NCI-H226 (cell line): ENCODE results near the gene RAB35.

Experiments
- DNase-seq: peaks from one replicate; pipeline ENCODE4 v3.0.0-alpha.2; 2015

Gene RAB35

DNA sequence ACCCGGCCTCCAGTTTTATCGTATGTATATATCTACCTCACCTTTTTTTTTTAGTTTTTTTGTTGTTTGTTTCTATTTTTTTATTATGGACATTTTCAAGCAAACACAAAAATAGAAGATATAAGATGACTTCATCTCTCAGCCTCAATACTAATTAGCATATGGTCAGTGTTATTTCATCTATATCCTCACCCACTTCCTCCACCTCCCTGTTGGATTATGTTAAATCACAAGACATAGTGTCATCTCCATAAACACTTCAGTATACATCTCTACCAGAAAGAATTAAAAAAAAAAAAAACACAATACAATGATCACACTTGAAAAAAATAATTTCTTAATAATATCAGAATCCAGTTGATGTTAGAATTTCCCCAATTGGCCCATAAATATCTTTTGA, 34.9 kb downstream of the RAB35 start:
- DNase-seq, result no peak

DNA sequence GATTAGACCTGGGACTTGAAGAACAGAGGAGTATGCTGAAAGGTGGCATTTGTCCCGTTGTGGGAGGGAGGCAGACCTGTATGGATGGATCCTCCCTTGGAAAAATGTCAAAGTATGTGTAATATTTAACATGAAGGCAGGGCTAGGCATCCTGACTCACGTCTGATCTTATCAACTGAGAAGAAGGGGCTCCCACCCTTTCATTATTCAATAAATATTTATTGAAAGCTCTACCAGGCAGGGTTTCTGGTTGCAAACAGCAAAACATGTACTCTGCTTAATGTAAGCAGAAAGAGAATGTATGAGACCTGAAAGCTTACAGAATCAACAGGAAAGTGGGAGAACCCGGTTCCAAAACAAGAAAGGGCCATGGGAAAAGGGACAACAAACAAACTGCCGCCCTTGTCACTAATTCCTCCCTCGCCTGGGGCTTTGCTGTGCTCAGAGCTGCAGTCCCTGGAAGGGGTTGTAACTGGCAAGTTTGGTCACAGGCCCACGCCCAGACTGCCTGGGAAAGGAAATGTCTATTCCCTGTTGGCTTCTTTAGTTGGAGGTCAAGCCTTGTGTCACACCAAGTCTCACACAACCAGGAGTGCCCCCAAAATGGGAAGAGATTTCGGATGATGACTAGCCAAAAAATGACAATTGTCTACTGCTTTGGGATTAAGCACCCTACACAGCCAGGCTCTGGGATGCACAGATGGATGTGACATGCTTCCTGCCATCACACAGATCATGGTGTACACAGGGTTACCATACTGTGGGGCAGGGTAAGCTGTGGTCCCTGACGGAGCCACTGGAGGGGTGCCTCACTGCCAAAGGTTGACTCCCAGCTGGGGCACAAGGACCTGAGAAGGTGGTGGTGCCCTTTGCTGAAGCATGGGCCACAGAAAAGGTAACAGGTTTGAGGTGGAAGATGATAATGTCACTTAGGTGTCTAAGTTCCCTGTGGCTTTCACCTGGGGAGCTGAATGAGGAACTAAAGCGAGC, 36.8 kb downstream of the RAB35 start:
- DNase-seq, result peak; percentile 45

DNA sequence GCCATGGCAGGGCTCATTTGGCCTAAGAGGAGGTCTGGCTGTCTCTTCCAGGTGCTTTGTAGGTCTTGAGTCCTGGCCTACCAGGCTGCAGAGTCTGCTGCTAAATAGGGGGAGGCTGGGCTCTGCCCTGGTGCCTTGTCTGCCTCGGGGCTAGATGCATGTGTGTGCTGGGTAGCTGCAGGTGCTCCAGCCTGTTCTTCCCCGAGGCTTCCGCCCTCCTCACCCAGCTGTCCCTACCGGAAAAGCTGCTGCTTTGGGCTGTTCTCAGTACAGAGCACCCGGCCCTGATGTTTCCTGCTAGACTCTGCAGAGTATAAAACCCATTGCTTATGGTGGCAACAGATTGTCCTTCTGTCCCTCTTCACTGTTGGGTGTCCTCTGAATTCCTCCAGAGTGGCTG, 37.7 kb downstream of the RAB35 start:
- DNase-seq, result no peak

DNA sequence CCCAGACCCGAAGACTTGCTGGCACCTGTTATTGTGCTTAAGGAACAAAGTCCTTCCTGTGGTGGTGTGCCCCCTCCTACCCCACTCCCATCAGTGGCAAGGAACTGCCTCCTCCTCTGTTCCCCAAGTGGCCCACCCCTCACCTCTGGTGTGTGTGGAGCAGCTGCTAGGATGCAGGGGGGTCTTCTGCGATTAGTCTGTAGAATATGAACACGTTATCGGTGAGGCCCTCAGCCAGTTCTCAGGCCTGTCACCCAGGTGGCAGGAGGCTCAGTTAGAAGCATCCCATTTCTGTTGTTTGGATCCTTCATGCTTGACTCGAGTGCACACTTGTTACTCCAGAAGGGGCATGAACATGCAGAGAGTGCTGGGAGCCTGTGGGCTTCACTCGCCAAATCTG, 39.3 kb downstream of the RAB35 start:
- no peak for DNase-seq

DNA sequence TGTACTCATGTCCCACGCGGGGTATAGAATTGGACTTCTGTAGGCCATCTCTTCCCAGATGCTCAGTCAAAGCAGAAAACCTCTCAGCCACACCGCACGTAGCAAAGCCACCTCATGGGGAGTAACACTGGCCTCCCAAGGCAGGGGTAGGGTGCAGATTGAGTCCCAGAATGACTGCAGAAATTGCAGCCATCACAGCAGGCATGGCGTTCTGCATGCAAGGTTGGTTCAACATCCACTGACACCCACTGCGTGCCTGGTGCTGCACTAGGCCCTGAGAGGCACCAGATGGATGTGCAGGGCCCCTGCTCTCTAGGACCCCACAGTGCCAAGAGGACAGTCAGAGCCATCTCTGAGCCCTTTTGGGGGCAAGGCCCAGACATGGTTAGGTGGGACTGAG, 39.9 kb downstream of the RAB35 start:
- no peak for DNase-seq

DNA sequence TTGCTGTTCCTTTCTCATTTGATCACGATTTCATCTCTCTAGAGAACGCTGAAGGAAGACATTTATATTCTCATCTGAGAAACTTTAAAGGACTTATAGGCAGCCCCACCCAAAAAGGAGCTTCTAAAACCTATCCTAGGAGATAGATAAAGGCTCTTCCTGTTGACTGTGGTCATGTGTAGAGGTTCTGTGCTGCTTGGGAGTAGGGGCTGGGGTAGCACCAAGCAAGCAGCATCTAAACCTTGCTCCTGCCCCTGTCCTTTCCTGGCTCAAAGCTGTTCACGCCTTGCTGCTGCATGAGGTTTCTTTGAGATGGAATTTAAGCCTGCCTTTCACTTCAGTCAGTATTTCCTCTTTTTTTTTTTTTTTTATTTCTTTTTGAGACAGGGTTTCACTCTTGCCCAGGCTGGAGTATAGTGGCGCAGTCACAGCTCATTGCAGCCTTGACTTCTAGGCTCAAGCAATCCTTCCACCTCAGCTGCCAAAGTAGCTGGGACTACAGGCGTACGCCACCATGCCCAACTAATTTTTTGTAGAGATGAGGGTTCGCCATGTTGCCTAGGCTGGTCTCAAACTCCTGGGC, 41.4 kb downstream of the RAB35 start:
- DNase-seq, result no peak

DNA sequence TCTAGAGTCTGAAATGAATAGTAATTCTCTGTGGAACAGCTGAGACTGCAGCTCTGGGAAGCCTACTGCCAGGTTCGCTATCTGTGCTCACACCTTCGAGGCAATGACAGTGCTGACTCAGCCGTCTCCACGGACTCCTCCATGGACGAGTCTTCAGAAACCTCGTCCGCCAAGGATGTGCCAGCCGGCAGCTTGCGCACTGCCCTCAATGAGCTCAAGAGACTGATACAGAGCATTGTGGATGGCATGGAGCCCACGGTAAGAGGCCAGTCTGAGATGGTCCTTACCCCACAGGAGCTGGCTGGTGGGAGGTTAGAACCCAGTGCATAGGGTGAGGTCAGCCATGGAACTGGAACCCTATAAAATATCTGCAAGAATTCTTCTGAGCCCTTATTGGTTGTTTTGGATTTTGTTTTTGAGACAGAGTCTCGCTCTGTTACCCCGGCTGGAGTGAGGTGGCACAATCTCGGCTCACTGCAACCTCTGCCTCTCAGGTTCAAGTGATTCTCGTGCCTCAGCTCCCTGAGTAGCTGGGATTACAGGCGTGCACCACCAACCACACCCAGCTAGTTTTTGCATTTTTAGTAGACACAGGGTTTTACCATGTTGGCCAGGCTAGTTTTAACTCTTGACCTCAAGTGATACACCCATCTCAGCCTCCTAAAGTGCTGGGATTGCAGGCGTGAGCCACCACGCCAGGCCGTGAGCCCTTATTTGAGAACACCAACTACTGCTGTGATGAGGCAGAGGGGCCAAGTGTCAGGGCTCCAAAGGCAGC, 43.9 kb downstream of the RAB35 start:
- DNase-seq, result no peak

DNA sequence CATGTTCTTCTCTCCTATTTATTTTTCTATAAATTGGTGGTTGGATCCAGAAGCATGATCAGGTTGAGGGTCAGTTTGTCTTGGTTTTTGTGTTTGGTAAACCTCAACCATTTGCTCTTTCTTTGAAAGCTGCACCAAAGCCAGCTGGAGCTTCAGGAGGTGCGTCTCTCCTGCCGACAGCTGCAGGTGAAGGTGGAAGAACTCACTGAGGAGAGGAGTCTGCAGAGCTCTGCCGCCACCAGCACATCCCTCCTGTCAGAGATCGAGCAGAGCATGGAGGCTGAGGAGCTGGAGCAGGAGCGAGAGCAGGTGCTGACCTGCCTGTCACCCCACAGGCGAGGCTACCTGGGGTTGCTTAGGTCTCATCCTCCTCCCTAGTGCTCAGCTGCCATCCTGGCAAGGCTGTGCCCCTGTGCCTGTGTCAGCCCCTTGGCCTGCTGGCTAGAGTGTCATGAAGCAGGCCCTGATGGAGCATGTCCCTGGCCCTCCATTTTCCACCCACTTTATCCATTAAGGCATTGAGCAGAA, 45.0 kb downstream of the RAB35 start:
- DNase-seq, result no peak

DNA sequence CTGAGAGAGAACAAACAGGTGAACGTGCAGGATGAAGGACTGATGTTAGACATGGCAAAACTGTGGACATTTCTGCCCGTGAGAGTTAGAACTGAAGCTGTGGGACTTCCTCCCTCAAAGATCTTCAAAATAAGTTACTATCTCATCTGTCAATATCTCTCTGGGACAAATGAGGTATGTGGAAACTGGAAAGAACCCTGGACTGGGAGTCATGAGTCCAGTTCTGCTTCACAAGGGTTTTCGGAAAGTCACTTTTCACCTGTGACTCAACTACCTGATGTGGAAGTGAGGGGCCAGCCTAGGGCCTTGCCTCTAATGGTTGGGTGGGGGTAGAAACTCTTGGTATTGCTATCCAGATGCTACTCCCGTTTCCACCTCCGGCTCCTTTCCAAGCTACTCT, 47.3 kb downstream of the RAB35 start:
- DNase-seq, result no peak

DNA sequence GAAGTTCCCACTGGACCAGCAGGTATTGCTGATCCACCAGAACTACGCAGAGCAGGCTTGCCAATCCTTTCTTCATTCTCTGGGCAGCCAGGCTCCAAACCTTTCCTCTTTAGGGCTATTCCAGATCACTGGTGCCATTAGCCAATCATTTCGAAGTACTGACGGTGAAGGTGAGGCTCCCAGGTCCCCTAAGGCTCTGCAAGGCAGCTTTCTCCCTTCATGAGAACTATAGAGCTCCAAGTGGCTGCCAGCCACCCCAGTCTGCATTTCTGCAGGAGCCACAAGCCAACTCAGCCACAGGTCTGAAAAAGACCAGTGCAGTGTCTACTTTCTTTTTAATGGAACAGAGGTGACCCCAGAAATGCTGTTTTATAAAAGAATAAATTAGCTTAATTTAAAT, 48.7 kb downstream of the RAB35 start:
- no peak for DNase-seq

DNA sequence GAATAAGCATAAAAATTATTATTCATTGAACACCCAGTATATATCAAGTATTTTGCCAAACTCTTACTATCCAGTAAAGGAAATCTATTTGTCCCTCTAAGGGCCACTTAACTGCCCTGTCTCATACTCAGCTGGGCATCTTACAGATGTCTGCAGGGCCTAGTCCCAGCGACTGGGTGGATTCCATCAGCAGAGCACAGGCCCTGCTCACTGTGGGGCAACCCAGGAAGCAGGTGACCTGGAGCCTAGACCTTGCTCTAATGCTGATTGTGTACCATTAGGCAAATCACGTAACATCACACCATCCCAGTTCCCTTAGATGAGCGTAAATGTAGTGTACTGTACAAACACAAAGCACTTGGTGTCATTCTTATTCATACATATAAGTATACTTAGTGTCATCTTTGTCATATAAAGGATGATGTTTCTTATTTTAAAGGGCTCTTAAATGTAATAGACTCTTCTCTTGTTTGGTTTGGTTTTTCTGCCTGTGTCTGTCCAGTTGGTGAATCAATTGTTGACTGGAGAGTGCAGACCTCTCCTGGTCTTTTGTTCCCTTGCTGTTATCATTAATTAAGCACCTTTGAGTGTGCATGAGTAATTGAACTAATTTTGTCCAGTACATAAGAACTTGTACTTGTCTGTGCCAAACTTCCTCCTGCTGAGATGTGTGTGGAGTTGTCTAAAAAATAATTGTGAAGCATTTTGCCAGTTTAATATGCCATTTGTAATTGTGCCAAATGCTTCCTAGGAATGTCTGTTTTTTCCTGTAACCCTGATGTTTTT, 49.3 kb downstream of the RAB35 start:
- no peak for DNase-seq

DNA sequence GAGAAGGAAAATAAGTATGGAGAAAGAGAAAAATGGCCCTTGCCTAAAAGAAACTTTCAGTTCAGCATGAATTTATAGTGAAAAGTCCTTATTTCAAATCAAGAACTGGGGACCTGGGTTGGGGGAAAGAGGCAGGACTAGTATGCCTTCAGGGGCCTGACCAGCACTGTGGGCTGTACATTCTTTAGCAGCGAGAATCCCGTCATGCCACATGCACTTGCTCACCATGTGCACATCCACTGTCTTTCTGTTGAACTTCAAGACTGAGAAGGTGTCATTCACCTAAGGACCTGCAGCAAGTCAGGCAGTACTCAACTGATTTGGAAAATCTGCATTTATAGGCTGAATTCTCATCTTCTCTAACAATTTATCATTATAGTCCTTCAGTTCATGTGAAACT, 50.2 kb downstream of the RAB35 start:
- DNase-seq, result peak; percentile 65

DNA sequence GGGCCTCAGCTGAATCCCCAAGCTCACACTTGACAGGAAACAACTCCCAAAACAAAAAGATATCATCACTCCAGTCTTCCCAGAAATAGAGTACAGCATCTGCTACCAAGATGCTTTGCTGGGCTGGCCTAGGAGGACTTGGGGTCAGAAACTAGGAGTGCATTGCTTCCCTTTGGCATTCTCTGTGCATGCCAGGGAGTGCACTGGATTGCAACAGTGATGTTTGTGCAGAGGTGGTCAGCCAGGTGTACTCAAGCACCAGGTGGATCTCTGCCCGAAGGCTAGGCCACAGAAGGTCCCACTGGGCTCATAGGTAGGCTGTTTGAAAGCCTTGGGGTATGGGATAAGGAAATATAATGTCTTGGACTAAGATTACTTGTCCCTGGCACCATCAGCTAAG, 51.1 kb downstream of the RAB35 start:
- DNase-seq, result peak; percentile 25

DNA sequence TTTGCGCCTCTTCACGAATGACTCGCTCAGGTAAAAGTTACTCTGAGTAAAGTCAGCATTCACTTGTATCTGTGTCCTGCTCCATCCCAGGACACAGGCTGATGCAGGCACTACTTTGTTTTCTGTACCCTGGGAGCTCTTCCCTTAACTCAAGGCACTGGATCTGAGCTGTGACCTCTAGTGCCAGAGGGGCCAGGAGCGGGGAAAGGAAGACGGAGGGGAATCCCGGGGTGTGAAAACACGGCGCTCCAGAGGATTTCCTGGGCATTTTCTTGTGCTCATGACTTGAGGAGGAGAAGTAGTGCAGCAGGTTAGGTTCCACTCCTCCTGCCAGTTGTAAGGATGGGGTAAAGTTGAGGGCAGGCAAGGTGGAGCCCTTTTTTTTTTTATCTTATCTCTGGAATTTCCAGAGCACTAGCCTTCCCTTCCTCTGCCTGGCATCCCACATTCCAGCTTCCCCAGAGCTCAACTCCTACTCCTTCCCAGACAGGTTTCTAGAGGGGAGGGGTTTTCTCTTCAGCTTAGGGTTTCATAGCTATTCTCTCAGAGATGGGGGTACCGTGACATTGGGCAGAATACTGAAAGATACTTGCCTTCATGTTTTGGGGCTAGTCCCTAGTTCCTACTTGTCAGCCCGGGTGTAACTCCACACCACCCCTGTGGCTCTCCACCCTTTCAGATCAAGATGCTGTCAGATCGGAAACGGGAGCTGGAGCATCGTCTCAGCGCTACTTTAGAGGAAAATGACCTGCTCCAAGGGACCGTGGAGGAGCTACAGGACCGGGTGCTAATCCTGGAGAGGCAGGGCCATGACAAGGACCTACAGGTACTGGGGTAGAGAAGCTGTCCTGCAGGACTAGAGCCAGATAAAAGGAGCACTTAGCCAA, 52.3 kb downstream of the RAB35 start:
- DNase-seq, result peak; percentile 95

DNA sequence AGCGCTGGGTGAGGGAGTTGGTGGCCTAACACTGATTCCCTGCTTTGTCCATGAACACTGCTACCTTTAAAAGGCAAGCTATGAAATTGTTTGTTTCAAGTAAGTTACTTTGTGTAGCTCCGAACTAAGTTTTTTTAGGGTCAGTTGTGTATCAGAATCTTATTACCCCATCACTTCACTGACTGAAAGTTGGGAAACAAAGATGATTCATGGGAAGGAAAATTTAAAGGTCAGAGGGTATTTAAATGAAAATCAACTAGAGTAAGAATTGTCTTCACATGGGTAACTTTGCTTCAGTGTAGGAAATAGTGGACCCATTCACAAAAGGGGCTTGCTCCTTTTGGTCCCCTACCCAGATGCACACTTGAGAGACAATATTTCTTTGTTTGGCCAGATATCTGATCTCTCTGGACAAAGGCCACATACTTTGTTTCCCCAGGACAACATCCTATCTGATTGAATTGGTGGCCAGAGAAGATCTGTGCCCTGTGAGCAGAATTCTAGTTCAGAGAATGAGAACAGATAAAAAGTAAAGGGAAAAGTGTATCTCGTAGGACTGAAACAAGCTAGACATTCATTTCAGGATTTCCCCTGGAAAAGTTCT, 53.5 kb downstream of the RAB35 start:
- DNase-seq, result peak; percentile 21

DNA sequence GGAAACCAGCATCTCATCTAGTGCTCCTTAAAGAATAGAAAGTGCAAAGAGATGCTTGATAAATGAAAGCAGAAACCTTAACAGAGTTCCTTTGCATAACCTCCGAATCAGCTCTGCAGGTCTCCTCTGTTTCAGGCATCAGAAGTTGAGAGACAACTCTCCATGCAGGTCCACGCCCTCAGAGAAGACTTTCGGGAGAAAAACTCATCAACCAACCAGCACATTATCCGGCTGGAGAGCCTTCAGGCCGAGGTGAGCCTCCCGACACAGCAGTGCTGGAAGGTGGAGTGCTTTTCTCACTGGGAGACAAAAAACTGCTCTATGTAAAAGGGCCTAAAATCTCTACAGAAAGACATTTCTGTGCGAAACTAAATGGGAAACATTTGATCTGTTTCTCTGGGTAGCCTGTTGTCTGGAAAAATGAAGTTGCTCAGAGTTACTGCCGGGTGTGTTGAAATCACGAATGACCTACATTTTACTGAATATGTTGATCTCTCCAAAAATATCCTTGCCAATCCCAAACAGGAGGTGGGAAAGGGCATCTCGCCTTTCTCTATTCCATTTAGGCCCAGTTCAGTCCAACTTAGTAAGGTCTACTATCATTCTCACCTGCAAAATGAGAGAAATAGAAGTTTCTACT, 54.9 kb downstream of the RAB35 start:
- DNase-seq, result no peak

DNA sequence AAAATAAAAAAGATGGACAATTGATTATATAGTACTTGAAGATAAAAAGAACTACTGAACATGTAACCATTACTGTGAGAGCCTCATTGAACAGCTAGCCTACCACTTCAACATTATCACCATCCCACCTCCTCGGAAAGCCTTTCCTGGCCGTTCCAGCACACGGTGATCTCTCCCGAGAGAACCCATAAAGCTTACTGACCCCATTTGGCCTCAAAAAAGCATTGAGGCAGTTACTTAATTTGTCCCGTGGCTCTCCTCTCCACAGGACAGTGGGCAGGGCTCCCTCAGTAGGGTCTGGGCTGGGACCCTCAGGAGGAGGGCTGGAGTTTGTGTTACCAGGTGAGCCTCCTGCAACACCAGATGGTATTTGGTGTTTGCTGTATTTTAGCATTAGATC, 55.8 kb downstream of the RAB35 start:
- no peak for DNase-seq

DNA sequence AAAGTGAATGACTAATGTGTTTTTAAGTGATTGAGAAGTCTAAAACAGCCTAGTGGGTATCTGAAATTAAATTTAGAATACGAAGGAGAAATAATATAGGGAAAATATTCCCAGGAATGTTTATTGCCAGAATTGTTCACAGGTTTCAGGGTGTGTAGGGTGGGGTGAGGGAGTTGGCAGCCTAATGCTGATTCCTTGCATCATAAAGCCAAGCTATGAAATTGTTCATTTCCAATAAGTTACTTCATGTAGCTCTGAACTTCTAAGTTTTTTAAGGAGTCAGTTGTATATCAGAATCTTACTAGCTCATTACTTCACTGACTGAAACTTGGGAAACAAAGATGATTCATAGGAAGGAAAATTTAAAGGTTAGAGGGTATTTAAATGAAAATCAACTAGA, 56.4 kb downstream of the RAB35 start:
- DNase-seq, result peak; percentile 32

DNA sequence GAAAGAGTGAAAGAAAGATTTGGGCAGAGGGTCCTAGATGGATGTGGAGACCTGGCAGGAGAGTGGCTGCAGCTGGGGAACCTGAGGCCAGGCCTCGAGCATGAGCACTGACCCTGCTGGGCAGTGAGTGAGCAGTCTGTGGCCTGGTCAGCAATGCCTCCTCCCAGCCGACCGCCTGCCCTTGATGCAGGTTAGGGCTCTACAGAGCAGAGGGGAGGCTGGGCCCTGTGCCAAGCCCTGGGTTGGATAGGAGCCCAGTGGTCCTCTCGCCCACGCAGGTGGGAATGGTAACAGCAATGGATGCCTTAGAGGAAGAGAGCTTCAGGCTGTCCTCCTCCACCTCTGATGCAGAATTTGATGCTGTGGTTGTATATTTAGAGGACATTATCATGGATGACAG, 59.8 kb downstream of the RAB35 start:
- DNase-seq, result no peak

DNA sequence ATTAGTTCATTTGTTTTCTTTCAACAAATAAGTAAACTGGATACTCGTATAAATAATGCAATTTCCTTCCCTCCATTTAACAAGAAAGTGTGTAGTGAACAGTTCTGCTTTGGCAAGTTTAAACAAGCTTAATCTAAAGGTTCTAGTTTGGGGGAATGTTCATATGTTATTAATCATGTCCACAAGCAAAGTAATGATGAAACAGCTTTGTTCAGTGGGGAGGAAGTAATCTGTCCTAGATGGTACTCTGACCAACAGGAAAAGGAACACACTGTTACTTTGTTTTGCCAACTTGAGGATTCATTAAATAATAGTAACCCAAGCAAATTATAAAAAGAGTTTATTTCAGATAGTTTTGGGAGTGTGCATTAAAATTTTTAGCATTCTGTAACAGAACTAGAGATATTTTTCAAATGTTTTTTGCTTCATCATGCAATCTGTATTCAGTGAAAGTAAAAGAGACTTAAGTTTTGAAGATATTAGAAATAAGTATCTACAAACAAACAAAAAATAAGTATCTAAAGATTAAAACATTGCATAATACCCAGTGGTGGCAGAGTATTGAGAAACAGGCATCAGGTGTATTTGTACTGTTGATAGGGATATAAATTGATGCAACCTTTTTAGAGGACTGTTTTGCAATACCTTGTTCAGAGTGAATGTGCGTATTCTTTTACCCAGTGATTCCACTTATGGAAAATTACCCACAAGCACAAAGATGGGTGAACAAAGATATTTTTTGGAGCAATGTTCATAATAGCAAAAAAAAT, 61.1 kb downstream of the RAB35 start:
- peak; percentile 29 for DNase-seq
